Amygdala (tissue), 56 donors: ENCODE results near the gene EFR3B.
A peak's percentile ranks its signal among the peaks of the same experiment; 100 is the strongest.

Experiments used
- DNase-seq, 56 donors: peaks; one replicate each; lab custom pipeline; 2025; lab: John Stamatoyannopoulos, UW

The EFR3B gene

GRCh38 chr2:25173719-25174118, 131.8 kb downstream of the EFR3B start:
- no peak for DNase-seq

DNA sequence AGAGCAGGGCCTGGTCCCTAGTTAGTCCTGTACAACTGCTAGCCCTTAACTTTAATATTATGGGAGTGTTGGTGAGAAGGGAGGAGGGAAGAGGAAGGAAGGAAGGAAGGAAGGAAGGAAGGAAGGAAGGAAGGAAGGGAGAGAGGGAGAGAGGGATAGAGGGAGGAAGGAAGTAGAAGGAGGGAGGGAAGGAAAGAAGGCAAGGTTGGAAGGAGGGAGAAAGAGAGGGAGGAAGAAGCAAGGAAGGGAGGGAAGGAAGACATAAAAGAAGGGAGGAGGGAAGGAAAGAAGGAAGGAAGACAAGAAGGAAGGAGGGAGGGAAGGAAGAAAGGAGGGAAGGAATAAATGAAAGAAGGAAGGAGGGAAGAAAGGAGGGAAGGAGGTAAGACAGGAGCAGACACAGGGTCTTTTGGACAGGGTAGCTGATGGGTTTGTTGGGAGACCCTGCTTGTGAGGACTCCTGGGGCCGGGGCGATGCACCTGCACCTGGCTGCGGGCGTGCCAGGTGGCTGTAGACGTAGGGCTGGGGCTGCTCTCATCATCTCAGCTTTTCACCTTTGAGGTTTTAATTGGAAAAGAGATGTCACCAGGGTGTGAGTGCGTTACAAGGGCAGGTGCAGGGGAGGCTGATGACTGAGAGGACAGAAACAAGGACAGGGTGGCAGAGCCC, 132.5 kb downstream of the EFR3B start:
- DNase-seq: no peak

GRCh38 chr2:25176138-25176537, 134.3 kb downstream of the EFR3B start:
- DNase-seq: no peak

- no peak for DNase-seq
Measured at GRCh38 chr2:25176541-25177181, 134.8 kb downstream of the EFR3B start.

DNA sequence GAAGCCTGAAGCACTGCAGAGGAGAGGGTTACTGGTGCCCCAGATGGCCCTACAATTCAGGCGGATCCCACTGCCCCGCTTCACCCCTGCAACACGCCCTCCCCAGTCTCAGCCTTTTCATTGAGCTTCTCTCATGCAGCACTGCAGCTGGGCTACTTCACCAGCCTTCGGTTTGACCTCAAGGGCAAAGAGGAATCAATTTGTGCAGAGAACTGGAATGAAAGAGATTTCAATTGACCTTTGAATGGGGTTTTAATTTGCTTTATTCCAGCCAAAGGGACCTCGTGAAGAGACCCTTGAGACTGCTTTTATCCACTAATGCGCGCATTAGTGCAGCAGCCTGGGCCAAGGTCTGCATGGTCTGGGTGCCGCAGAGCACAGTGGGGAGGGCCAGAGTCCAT, 135.3 kb downstream of the EFR3B start:
- no peak for DNase-seq

DNA sequence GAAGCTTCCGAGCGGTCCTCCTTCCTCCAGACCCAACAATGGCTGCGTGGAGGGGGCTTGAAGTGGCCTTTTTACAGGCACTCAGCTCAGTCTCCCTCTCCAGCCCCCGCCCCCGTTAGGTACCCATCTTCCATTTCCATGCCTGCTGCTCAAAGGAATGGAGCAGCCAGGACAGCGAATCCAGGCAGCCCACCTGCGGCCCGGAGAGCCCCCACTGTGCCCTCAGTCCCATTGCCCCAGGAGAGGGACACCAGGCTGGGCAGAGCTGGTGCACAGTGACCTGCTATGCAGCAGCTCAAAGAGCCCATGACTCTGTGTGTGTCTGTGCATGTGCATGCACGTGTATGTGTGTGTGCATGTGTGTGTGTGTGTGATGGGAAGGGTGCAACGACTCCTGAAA, 137.1 kb downstream of the EFR3B start:
- DNase-seq: no peak

GRCh38 chr2:25184254-25184653, 142.4 kb downstream of the EFR3B start:
- no peak for DNase-seq

GRCh38 chr2:25187729-25188350, 146.0 kb downstream of the EFR3B start:
- no peak for DNase-seq

GRCh38 chr2:25188405-25188804, 146.5 kb downstream of the EFR3B start:
- DNase-seq: no peak

DNA sequence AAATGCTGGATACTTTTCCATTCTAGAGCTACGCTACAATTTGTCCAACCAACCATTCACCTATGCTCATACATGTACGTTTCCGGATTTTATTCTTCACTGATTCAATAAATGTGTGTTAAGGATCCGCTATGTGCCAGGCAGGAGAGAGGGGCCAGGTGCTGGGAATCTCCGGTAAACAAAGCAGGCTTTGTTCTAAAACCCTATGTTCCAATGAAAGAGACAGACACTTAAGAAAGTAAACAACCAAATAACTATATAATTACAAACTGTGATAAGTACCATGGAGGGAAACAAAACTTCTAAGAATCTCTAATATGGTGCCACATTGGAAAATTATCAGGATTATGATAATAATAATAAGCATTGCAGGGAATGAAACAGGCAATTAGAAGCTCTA, 148.7 kb downstream of the EFR3B start:
- no peak for DNase-seq

DNA sequence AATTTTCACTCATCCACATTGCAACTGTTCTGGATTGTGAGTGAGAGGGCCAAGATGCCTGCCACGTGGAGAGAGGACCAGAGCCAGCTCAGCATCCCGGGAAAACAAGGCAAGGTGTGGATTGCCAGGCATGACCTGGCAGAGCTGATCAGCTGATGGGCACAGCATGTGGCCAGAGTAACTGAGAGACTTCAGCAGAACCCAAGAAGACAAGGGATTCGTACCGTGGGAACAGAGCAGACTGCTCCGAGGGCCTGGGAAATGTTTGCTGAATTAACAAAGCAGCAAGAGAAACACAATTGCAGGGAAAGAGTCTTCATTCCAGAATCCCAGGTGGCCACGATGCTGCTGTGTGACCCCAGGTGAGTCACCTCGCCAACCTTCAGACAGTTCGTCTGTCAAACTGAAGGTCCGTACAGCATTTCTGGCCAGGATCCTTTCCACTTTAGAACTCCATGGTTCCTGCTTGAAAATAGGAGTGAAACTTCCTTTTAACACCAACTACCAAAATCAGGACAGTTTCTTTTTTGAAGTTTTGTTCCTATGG, 152.8 kb downstream of the EFR3B start:
- no peak for DNase-seq

GRCh38 chr2:25197336-25198208, 155.7 kb downstream of the EFR3B start:
- no peak for DNase-seq

GRCh38 chr2:25198209-25198525, 156.3 kb downstream of the EFR3B start:
- DNase-seq: no peak

GRCh38 chr2:25198576-25198975, 156.7 kb downstream of the EFR3B start:
- DNase-seq: no peak

- DNase-seq: no peak
Measured at GRCh38 chr2:25201265-25201664, 159.4 kb downstream of the EFR3B start.

- no peak for DNase-seq
Measured at GRCh38 chr2:25201794-25202193, 159.9 kb downstream of the EFR3B start.

- DNase-seq: no peak
Measured at GRCh38 chr2:25202275-25202674, 160.4 kb downstream of the EFR3B start.

DNA sequence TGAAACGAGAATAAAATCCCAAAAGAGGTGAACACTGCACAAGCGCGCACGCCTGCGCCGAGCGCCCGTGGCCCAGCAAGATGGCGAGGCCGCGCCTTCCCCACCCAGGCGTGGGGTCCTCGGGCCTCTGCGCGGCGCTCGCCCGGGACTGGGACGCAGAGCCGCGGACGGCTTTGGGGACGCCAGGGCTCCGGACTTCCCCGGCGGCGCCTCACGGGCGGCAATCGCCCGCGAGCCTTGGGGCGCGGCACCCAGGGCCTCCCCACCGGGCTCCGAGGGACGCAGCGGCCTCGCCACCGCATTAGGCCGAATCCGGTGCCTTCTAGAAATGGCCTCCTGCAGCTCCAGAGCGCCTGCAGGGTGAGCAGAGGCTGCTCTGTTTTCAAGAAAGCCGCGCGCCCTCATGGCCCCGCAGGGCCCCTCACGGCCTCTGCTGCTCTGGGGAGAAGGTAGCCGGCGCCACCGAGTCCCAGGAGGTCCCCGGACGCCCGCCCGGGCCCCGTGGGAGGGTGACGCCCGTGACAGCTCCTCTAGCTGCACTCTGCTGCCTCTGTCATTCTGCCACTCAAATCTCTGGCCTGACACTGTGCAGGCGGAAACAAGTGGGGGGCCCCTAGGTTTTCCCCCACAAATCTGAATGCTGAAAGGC, 162.4 kb downstream of the EFR3B start:
- DNase-seq: peak in 1 of 56 donors; percentile 10

DNA sequence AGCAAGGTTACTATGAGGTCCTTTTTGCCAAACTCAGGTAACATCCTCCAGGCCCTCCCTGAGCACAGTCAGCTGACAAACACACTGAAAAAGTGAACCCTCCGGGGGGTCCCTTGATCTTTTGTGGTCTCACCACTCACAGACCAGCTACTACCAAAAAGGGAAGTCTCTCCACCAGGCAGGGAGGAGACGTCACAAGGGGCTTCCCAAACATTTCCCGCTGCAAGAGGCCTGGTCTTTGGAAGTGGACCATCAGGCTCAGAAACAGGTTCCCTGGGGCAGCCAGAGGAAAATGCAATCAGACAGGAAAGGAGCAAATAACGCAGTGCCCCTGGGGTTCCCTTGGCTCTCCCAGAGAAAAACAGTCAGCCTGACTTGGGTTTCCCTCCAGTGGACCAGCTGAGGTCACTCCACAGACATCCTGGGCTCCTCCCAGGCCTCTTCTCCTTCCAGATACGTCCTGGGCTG, 165.2 kb downstream of the EFR3B start:
- DNase-seq: no peak
